H9 (cell line): ENCODE data around the gene FLT3LG. TPM values are rescaled to one million over a fixed set of nuclear protein-coding genes. Genes with fewer than 3 reads are reported as not detected.

Source experiments
- DNase-seq: peaks from one replicate; pipeline ENCODE4 v3.0.0-alpha.2; 2017
- H2AFZ ChIP-seq: one replicate; pipeline ENCODE4 v1.6.1; 2013; ENCODE audit warnings: mild to moderate bottlenecking, low read length, control low read depth, moderate library complexity
- H2AK5ac ChIP-seq: 2 replicates; pipeline ENCODE4 v1.6.1; 2013; ENCODE audit warnings: low read length, control low read depth, mixed read lengths; ENCODE audit not compliant: insufficient read length
- H2BK120ac ChIP-seq: one replicate; pipeline ENCODE4 v1.6.1; 2013; ENCODE audit warnings: low read depth, mild to moderate bottlenecking, low read length, control low read depth, inconsistent platforms; ENCODE audit not compliant: poor library complexity, severe bottlenecking
- H2BK12ac ChIP-seq: 2 replicates; pipeline ENCODE4 v1.6.1; 2013; ENCODE audit warnings: low read length, control low read depth, mixed read lengths, low read depth; ENCODE audit not compliant: insufficient read length
- H2BK15ac ChIP-seq: 2 replicates; pipeline ENCODE4 v1.6.1; 2013; ENCODE audit warnings: low read depth, low read length, control low read depth
- H2BK20ac ChIP-seq: one replicate; pipeline ENCODE4 v1.6.1; 2013; ENCODE audit warnings: low read depth, mild to moderate bottlenecking, low read length, control low read depth, inconsistent platforms; ENCODE audit not compliant: poor library complexity, severe bottlenecking
- H2BK5ac ChIP-seq: 2 replicates; pipeline ENCODE4 v1.6.1; 2013; ENCODE audit warnings: low read length, control low read depth, mixed read lengths; ENCODE audit not compliant: insufficient read length
- H3K14ac ChIP-seq: 2 replicates; pipeline ENCODE4 v1.6.1; 2013; ENCODE audit warnings: low read length, control low read depth; ENCODE audit not compliant: insufficient read depth
- H3K18ac ChIP-seq: 2 replicates; pipeline ENCODE4 v1.6.1; 2013; ENCODE audit warnings: low read depth, mild to moderate bottlenecking, mixed read lengths, low read length, control low read depth; ENCODE audit not compliant: insufficient read length
- H3K23ac ChIP-seq: 2 replicates; pipeline ENCODE4 v1.6.1; 2013; ENCODE audit warnings: low read length, control low read depth, mixed read lengths, low read depth; ENCODE audit not compliant: insufficient read length
- H3K23me2 ChIP-seq: 2 replicates; pipeline ENCODE4 v1.6.1; 2013; ENCODE audit warnings: low read depth, mild to moderate bottlenecking, mixed read lengths, low read length, control low read depth; ENCODE audit not compliant: insufficient read length, poor library complexity, severe bottlenecking
- H3K27ac ChIP-seq: 2 replicates; pipeline ENCODE4 v1.5.1; 2013; ENCODE audit warnings: low read length, control low read depth, mixed read lengths, low read depth; ENCODE audit not compliant: insufficient read length
- H3K27me3 ChIP-seq: 2 replicates; pipeline ENCODE4 v1.6.1; 2013; ENCODE audit warnings: low read length, control low read depth, inconsistent platforms; ENCODE audit not compliant: insufficient read depth
- H3K4ac ChIP-seq: 2 replicates; pipeline ENCODE4 v1.6.1; 2013; ENCODE audit warnings: low read depth, mild to moderate bottlenecking, control low read depth, inconsistent platforms, low read length, moderate library complexity
- H3K4me1 ChIP-seq: 2 replicates; pipeline ENCODE4 v1.6.1; 2013; ENCODE audit warnings: low read length, control low read depth, inconsistent platforms; ENCODE audit not compliant: insufficient read depth
- H3K4me2 ChIP-seq: 2 replicates; pipeline ENCODE4 v1.6.1; 2013; ENCODE audit warnings: low read length, control low read depth, mixed read lengths; ENCODE audit not compliant: insufficient read length, insufficient read depth
- H3K56ac ChIP-seq: 2 replicates; pipeline ENCODE4 v1.6.1; 2013; ENCODE audit warnings: low read depth, mild to moderate bottlenecking, mixed read lengths, low read length, control low read depth; ENCODE audit not compliant: insufficient read length
- H3K79me1 ChIP-seq: 2 replicates; pipeline ENCODE4 v1.6.1; 2013; ENCODE audit warnings: low read depth, mild to moderate bottlenecking, moderate library complexity, low read length, control low read depth, inconsistent platforms; ENCODE audit not compliant: insufficient read depth, poor library complexity, severe bottlenecking
- H3K79me2 ChIP-seq: 2 replicates; pipeline ENCODE4 v1.6.1; 2013; ENCODE audit warnings: low read length, control low read depth, inconsistent platforms; ENCODE audit not compliant: insufficient read depth
- H3K9ac ChIP-seq: 2 replicates; pipeline ENCODE4 v1.6.1; 2013; ENCODE audit warnings: low read length, control low read depth, mixed read lengths; ENCODE audit not compliant: insufficient read length; ENCODE audit errors: extremely low read depth
- H3K9me3 ChIP-seq: one replicate; pipeline ENCODE4 v1.6.1; 2013; ENCODE audit warnings: low read depth, low read length, inconsistent platforms; ENCODE audit not compliant: control insufficient read depth
- H3T11ph ChIP-seq: one replicate; pipeline ENCODE4 v1.6.1; 2013; ENCODE audit warnings: mild to moderate bottlenecking, low read length, control low read depth, inconsistent platforms
- H4K20me1 ChIP-seq: one replicate; pipeline ENCODE4 v1.6.1; 2013; ENCODE audit not compliant: control insufficient read depth, insufficient read length, insufficient read depth
- H4K5ac ChIP-seq: 2 replicates; pipeline ENCODE4 v1.6.1; 2013; ENCODE audit warnings: low read depth, mild to moderate bottlenecking, mixed read lengths, low read length, control low read depth; ENCODE audit not compliant: insufficient read length
- H4K8ac ChIP-seq: replicated peaks from 2 replicates; pipeline ENCODE4 v1.6.1; 2013; ENCODE audit warnings: low read length, control low read depth, mixed read lengths, low read depth; ENCODE audit not compliant: insufficient read length
- H4K91ac ChIP-seq: 2 replicates; pipeline ENCODE4 v1.6.1; 2013; ENCODE audit warnings: low read depth, mild to moderate bottlenecking, moderate library complexity, mixed read lengths, low read length, control low read depth; ENCODE audit not compliant: insufficient read length
- H3K27ac Mint-ChIP-seq, 3 experiments: 2 replicates in 2 of 3; 3 replicates in 1 of 3; pipeline ENCODE4 v1.8.0; 2020 to 2021; ENCODE audit warnings: mixed read lengths in 3 of 3, mild to moderate bottlenecking in 1 of 3, moderate library complexity in 1 of 3
- H3K27me3 Mint-ChIP-seq: 2 replicates; pipeline ENCODE4 v1.8.0; 2021; ENCODE audit warnings: low read depth, mild to moderate bottlenecking, moderate library complexity, mixed read lengths
- H3K36me3 Mint-ChIP-seq, 3 experiments: 2 replicates in 2 of 3; 3 replicates in 1 of 3; pipeline ENCODE4 v1.8.0; 2020 to 2021; ENCODE audit warnings: low read depth in 3 of 3, mixed read lengths in 3 of 3; ENCODE audit not compliant: insufficient read depth in 1 of 3
- H3K4me1 Mint-ChIP-seq, 2 experiments: 2 replicates each; pipeline ENCODE4 v1.8.0; 2020; ENCODE audit warnings: mixed read lengths in 2 of 2
- H3K4me3 Mint-ChIP-seq, 2 experiments: 2 replicates in 1 of 2; 3 replicates in 1 of 2; pipeline ENCODE4 v1.8.0; 2020 to 2021; ENCODE audit warnings: mild to moderate bottlenecking in 2 of 2, mixed read lengths in 2 of 2, moderate library complexity in 1 of 2
- H3K9me3 Mint-ChIP-seq, 2 experiments: 2 replicates in 1 of 2; 3 replicates in 1 of 2; pipeline ENCODE4 v1.8.0; 2020; ENCODE audit warnings: mild to moderate bottlenecking in 2 of 2, mixed read lengths in 2 of 2, moderate library complexity in 1 of 2
- WGBS: extraction: QIAGEN DNeasy Blood & Tissue Kit; methylation state at CpG from one replicate; pipeline ENCODE4 v1.1.7; 2013; ENCODE audit warnings: missing lambda C conversion rate, low lambda C conversion rate, mixed read lengths; ENCODE audit not compliant: insufficient read length; ENCODE audit errors: extremely low coverage; 5-methylcytosine and 5-hydroxymethylcytosine counted together
- total RNA-seq: library from RNA; stranded (reverse); gene quantifications from 2 replicates; pipeline ENCODE4 v1.2.1, GENCODE V29; 2021
- TF ChIP-seq, protein P1 (sequence below): fragments of 200-600 bp; sonication (generic); conservative IDR thresholded peaks from 3 replicates; pipeline ENCODE4 v1.8.0; 2021; ENCODE audit warnings: antibody characterized with exemption, mild to moderate bottlenecking

The FLT3LG gene
- total RNA-seq, 1 experiment from 2014 or later: 2.1 TPM

DNA sequence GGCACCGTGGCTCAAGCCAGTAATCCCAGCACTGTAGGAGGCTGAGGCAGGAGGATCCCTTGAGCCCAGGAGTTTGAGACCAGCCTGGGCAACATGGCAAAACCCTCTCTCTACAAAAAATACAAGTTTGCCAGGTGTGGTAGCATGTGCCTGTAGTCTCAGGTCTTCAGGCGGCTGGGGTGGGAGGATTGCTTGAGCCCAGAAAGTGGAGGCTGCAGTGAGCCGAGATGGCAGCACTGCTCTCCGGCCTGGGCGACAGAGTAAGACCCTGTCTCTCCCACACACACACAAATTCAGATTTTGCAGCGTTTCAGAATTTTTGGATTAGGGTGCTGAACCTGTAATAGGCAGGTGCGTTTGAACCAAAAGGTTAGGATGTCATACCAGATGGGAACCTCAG, 24.5 kb downstream of the FLT3LG start:
- H3K4ac ChIP-seq: no peak overlapping the region
- WGBS: no CpG with 5 or more reads among the region's 7 CpGs
- no peak overlapping the region for H3K27ac ChIP-seq
- H3K36me3 Mint-ChIP-seq: peaks cover 35 to 40% (median 36%) of the 10 kb centered on the region in 3 experiments
- no peak overlapping the region for H2BK12ac ChIP-seq
- no peak overlapping the region for H3T11ph ChIP-seq
- H3K56ac ChIP-seq: no peak overlapping the region
- H3K18ac ChIP-seq: no peak overlapping the region
- peak overlapping the region; percentile 5 for H3K4me2 ChIP-seq
- H3K79me1 ChIP-seq: peaks cover 10% of the 10 kb centered on the region
- no peak overlapping the region for H3K14ac ChIP-seq
- H3K9me3 ChIP-seq: no peaks in the 10 kb centered on the region
- TF ChIP-seq, protein P1, sequence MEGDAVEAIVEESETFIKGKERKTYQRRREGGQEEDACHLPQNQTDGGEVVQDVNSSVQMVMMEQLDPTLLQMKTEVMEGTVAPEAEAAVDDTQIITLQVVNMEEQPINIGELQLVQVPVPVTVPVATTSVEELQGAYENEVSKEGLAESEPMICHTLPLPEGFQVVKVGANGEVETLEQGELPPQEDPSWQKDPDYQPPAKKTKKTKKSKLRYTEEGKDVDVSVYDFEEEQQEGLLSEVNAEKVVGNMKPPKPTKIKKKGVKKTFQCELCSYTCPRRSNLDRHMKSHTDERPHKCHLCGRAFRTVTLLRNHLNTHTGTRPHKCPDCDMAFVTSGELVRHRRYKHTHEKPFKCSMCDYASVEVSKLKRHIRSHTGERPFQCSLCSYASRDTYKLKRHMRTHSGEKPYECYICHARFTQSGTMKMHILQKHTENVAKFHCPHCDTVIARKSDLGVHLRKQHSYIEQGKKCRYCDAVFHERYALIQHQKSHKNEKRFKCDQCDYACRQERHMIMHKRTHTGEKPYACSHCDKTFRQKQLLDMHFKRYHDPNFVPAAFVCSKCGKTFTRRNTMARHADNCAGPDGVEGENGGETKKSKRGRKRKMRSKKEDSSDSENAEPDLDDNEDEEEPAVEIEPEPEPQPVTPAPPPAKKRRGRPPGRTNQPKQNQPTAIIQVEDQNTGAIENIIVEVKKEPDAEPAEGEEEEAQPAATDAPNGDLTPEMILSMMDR: no peak
- H3K9ac ChIP-seq: no peak overlapping the region
- H3K23me2 ChIP-seq: peaks cover 6% of the 10 kb centered on the region
- H4K91ac ChIP-seq: no peak overlapping the region
- no peak overlapping the region for H3K23ac ChIP-seq
- H2BK15ac ChIP-seq: no peak overlapping the region
- no peak overlapping the region for H2AFZ ChIP-seq
- no peaks in the 10 kb centered on the region for H4K20me1 ChIP-seq
- H3K9me3 Mint-ChIP-seq: peaks cover 0 to 3% of the 10 kb centered on the region in 2 experiments; a peak in 1 of 5 replicates
- no peak overlapping the region for H2BK120ac ChIP-seq
- H3K4me1 Mint-ChIP-seq: peaks cover 27 to 39% of the 10 kb centered on the region in 2 experiments
- H2BK20ac ChIP-seq: no peak overlapping the region
- H3K27me3 ChIP-seq: no peaks in the 10 kb centered on the region
- no peak overlapping the region for H2BK5ac ChIP-seq
- peak overlapping the region; percentile 16 to 96 (median 57); a peak in 5 of 7 replicates for H3K27ac Mint-ChIP-seq
- H3K79me2 ChIP-seq: peaks cover 4% of the 10 kb centered on the region; the same call in 1 of the 2 replicates
- no peaks in the 10 kb centered on the region for H3K27me3 Mint-ChIP-seq
- no peaks in the 10 kb centered on the region; the same call in none of the 2 replicates for H3K4me1 ChIP-seq
- H4K5ac ChIP-seq: no peak overlapping the region
- H3K4me3 Mint-ChIP-seq: peak overlapping the region; percentile 94; a peak in 4 of 5 replicates
- no peak overlapping the region for H4K8ac ChIP-seq
- DNase-seq: no peak
- no peak overlapping the region for H2AK5ac ChIP-seq
